ENCODE measurements around the gene PRIM1. TPM values are rescaled to one million over a fixed set of nuclear protein-coding genes. Genes with fewer than 3 reads are reported as not detected.
"Not testable (repeated sequence)": the region's sequence is repeated elsewhere in the genome, so short reads cannot be mapped to it uniquely, and the experiment has no call there.

PRIM1 gene
- total and polyA plus RNA-seq, 9 donors = 5.7 to 12.5 (median 7.8) TPM

DNA sequence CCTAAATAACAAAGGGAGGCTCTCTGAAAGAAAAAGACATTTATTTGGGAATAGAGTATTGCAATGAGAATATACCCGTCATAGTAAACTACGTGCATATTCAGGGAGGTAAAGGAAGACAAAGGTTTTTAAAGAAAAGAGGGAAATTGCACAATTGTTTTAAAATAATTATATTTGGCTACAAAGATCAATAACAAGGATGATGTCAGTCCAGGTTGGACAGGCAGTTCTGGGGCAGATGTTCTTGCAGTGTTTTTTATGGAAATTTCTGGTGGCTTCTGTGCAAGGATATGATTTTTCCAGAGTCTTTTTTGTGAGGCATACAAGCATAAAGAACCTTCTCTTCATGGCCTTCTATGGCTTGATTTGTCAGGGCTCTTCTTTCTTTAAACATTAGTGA is 40.6 kb upstream of the PRIM1 start:
- 86 to 95% (median 87%) methylated on average over 2 of the region's 2 CpGs for WGBS, 3 donors
- no peak for DNase-seq
- Histone ChIP-seq H3K27me3 (no peaks in the 10 kb centered on the region), H3K4me3 (no peak overlapping the region), H3K9me3 (no peaks in the 10 kb centered on the region), H3K4me1 (ENCODE audit: insufficient read depth) (no peaks in the 10 kb centered on the region), H3K27ac (no peak overlapping the region), H3K36me3 (no peaks in the 10 kb centered on the region)
- intact Hi-C loops (cut with DNase I) = no loop called here
- TF ChIP-seq, protein P1, sequence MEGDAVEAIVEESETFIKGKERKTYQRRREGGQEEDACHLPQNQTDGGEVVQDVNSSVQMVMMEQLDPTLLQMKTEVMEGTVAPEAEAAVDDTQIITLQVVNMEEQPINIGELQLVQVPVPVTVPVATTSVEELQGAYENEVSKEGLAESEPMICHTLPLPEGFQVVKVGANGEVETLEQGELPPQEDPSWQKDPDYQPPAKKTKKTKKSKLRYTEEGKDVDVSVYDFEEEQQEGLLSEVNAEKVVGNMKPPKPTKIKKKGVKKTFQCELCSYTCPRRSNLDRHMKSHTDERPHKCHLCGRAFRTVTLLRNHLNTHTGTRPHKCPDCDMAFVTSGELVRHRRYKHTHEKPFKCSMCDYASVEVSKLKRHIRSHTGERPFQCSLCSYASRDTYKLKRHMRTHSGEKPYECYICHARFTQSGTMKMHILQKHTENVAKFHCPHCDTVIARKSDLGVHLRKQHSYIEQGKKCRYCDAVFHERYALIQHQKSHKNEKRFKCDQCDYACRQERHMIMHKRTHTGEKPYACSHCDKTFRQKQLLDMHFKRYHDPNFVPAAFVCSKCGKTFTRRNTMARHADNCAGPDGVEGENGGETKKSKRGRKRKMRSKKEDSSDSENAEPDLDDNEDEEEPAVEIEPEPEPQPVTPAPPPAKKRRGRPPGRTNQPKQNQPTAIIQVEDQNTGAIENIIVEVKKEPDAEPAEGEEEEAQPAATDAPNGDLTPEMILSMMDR (IDR thresholded peaks at IDR 0.05) = no peak
- TF ChIP-seq EP300 (IDR thresholded peaks at IDR 0.05) (no peak), POLR2A (IDR thresholded peaks at IDR 0.05) (no peak)

DNA sequence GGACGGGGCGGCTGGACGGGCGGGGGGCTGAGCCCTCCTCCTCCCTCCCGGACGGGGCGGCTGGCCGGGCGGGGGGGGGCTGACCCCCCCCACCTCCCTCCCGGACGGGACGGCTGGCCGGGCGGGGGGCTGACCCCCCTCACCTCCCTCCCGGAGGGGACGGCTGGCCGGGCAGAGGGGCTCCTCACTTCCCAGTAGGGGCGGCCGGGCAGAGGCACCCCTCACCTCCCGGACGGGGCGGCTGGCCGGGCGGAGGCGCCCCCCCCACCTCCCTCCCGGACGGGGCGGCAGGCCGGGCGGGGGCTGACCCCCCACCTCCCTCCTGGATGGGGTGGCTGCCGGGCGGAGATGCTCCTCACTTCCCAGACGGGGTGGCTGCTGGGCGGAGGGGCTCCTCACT is 37.3 kb upstream of the PRIM1 start:
- H3K36me3 ChIP-seq; intact Hi-C loops (cut with DNase I); H3K9me3 ChIP-seq; H3K4me3 ChIP-seq; H3K4me1 ChIP-seq (ENCODE audit: insufficient read depth); H3K27me3 ChIP-seq; DNase-seq; H3K27ac ChIP-seq: not testable (repeated sequence)
- WGBS, 3 donors = 88 to 100% methylated on average over 1 to 33 of the region's 34 CpGs; no CpG with 5 or more reads in 1 of the 3 donors

DNA sequence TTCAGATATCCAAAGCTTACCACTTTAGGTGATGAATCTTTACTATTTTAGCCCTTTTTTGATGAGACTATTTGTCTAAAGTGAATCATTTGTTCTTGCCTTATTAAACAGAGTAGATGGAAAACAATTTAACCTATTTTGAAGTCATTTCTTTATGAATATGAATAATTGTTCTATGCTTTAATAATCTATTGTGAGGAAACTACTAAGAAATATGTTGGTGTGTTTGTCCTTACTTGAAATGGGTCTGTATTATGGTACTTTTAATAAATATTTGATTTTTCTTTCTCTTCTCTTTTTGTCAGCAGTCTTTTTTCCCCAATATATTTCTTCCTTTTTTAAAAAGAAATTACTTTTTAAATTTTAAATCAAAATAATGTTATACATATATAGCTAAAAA is 35.4 kb upstream of the PRIM1 start:
- Histone ChIP-seq H3K4me1 (ENCODE audit: insufficient read depth) (no peaks in the 10 kb centered on the region), H3K36me3 (no peaks in the 10 kb centered on the region), H3K9me3 (no peaks in the 10 kb centered on the region), H3K4me3 (no peak overlapping the region), H3K27ac (no peak overlapping the region), H3K27me3 (no peaks in the 10 kb centered on the region)
- no peak for TF ChIP-seq EP300 (IDR thresholded peaks at IDR 0.05)
- TF ChIP-seq POLR2A (IDR thresholded peaks at IDR 0.05) = no peak
- TF ChIP-seq, protein P1 (IDR thresholded peaks at IDR 0.05) = no peak
- no peak for DNase-seq
- intact Hi-C loops (cut with DNase I) = no loop called here

DNA sequence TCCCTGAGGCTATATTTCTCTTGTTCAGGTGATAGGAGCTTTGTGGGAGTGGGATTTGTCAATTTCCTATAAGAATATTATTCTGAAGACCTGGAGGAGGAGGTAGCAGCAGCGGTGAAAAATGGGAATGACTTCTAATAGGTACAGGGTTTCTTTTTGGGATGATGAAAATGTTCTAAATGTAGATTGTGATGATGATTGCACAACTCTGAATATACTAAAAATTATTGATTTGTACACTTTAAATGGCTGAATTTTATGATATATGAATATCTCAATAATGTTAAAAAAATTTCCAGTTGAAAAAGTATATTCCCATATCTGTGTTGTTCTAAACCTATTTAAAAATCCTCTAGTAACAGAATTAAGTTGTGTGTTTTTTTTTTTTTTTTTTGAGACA is 33.8 kb upstream of the PRIM1 start:
- no peaks in the 10 kb centered on the region for H3K36me3 ChIP-seq
- intact Hi-C loops (cut with DNase I) = no loop called here
- DNase-seq = no peak
- H3K4me1 ChIP-seq (ENCODE audit: insufficient read depth) = no peaks in the 10 kb centered on the region
- no peak overlapping the region for H3K4me3 ChIP-seq
- no peaks in the 10 kb centered on the region for H3K27me3 ChIP-seq
- no peaks in the 10 kb centered on the region for H3K9me3 ChIP-seq
- no peak overlapping the region for H3K27ac ChIP-seq
- 94 to 98% (median 94%) methylated on average over 1 of the region's 1 CpG for WGBS, 3 donors
- TF ChIP-seq POLR2A (IDR thresholded peaks at IDR 0.05) (no peak), EP300 (IDR thresholded peaks at IDR 0.05) (no peak)
- TF ChIP-seq, protein P1 (IDR thresholded peaks at IDR 0.05) = no peak

DNA sequence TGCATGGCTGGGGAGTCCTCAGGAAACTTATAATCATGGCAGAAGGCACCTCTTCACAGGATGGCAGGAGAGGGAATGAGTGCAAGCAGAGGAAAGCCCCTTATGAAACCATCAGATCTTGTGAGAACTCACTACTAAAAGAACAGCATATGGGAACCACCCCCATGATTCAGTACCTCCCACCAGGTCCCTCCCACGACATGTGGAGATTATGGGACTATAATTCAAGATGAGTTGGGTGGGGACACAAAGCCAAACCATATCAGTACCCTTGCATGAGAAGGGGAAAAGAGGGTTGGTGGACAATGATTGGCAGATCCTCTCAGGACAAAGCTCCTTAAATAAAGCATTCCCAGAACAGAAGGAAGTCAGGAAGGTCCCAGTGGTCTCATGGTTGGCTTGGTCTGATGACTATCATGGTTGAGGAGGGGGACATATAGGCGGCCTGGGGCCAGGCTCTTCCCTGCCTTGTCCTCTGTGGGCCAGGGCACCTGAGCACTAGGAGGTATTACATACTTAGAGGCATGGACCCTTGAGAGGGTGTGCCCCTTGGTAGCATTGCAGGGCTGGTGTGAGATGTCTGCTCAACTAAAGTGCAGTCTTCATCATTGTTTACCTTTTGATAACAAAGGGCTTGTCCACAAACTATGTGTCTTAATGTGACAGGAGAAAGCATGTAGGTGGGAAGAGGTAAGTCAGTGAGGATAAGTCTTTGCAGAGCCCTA is 33.2 kb upstream of the PRIM1 start:
- TF ChIP-seq POLR2A (IDR thresholded peaks at IDR 0.05) (no peak), EP300 (IDR thresholded peaks at IDR 0.05) (no peak)
- TF ChIP-seq, protein P1 (IDR thresholded peaks at IDR 0.05) = no peak
- Histone ChIP-seq H3K36me3 (no peaks in the 10 kb centered on the region), H3K9me3 (no peaks in the 10 kb centered on the region), H3K27me3 (no peaks in the 10 kb centered on the region), H3K27ac (no peak overlapping the region), H3K4me3 (no peak overlapping the region), H3K4me1 (ENCODE audit: insufficient read depth) (no peaks in the 10 kb centered on the region)
- no peak for DNase-seq
- intact Hi-C loops (cut with DNase I) = no loop called here
- 68 to 71% (median 70%) methylated on average over 2 of the region's 2 CpGs for WGBS, 3 donors
